ENCODE data around the gene ANKRD42.
"Not testable (repeated sequence)": the region's sequence is repeated elsewhere in the genome, so short reads cannot be mapped to it uniquely, and the experiment has no call there.

Gene ANKRD42

DNA sequence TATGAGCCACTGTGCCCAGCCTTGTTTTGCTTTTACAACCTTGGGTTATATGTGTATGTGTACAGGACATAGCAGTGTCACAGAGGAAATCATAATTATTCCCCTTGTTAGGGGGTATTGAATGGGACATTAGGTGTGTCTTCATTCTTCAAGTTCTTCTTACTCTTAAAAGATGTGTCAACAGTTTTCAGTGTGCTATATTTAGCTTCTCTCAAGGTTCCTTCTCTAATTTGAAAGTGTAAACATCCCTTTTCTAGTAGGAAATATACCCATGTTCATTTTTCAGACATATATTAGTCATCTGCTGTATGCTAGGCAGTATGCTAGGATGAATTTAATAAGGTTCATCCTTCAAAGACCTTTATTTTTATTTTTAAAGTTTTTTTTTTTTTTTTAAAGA is 19.5 kb upstream of the ANKRD42 start:
- DNase-seq: no peak

DNA sequence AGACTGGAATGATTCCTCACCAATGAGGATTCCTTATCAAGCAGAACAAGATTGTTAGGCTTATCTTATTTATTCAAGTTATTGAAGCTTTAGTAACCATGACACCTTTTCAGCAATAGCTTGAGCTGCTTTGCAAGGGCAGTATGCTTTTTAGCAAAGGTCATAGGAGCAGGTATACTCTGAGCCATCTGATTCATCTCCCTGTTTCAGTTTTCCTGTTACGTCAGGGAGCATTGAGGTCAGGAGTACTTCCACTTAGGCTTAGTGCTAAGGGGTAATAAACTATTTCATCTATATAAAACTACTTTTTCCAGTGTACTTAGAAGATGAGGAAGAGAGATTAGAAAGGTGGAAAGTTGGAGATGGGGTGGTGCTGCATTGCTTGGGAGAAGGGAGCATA is 17.7 kb upstream of the ANKRD42 start:
- DNase-seq: no peak

DNA sequence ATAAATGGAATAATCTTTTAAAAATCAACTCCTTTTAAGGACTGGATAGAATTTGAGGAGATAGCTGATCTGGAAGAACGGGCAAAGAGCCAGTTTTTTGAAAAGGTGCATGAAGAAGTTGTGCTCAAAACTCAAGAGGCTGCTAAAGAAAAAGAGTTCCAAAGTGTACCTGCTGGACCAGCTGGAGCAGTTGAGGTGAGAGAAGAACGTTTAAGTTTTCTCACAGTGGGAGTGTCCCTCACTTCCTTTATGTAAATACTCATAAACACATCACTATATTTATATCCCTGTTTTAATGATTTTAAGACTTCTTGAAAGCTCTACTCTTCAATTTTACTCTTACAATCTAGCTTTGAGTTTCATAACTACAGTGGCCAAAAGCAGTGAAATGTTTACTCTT is 11.7 kb upstream of the ANKRD42 start:
- no peak for DNase-seq

DNA sequence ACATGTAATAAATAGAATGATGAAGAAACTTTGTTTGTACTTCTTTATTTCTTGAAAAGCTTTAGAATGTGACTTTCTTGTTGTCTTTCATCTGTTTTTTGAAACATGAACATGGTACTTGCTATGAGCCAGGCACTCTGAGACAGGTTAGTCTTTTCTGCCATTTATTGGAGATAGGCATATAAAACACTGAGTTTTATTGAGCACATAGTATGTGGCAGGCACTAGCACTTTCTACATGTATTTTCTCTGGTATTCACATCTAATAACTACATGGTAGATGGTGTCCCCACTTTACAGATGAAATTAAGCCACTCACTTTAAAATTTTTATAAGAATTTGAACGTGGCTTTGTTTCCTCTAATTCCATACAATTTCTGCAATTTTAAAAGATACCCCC is 7.7 kb upstream of the ANKRD42 start:
- DNase-seq: no peak

DNA sequence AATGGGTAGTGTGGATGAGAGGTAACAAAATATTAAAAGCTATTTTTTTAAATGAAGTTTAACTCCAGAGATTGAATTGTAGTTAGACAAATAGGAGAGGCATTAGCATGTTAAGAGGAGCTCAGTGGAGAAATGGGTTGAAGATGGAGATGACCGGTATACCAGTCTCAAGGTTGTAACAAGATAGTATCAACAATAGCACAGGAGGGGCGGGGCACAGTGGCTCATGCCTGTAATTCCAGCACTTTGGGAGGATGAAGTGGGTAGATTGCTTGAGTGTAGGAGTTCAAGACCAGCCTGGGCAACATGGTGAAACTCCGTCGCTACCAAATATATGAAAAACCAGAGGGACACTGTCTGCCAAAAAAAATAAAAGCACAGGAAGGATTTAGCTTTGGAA is 6.0 kb upstream of the ANKRD42 start:
- no peak for DNase-seq

DNA sequence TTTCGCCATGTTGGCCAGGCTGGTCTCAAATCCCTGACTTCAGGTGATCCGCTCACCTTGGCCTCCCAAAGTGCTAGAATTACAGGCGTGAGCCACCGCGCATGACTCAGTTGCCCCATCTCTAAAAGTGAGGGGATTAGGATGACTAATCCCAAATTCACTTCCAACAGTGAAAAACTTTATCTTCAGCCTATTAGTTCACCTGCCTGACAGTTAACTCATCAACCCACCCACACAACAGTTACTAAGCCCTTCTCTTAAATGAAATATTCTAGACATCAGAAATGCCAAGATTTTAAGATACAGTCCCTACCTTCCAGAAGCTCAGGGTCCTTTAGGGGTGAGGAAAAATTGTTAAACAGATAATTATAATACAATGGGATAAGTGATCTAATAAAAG is 2.0 kb upstream of the ANKRD42 start:
- DNase-seq: no peak

DNA sequence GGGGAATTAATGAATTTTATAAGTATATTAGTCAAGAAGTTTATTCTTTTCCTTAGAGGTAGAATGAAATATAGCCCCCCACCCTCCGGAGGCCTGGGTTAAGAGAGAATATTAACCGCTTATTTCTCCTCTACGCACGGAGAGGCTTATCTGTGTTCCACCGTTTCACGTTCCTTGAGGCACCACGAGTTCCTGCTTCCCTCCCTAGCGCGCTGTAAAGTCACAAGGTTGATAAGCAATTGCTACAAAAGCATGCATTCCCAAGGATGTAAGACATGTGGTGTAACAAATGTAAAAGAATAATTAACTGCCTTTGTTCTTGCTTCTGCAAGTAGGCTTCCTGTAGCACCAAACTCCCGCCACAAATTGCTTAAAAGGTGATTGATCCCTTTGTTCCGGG is 1.5 kb upstream of the ANKRD42 start:
- DNase-seq: no peak

DNA sequence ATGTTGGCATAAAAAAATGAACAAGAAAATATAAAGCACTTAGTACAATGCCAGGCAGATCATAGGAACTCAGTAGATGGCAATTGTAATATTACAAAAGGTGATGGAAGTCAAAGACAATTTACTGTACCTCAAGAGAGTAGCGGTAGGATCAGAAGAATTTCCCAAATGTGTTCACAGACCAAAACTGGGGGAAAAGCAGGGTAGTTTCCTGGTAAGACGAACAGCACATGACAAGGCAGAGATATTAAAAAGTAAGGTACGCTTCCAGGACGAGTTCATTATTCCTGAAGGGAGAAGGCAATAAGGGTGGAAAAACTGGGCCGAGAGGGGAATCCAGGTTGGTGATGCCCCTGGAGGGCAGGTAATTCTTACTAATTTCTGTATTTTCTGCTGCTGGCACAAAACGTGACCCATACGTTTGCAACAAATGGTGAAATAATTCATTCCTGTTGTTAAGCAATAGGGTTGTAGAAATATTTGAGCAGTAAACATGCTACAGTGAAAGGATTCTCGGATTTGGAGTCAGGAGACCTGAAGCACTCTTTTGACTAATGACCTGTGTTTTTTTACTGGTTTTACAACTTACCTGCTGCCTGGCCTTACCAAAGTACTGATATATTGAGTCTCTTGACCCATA is 786 bp upstream of the ANKRD42 start:
- DNase-seq: no peak

DNA sequence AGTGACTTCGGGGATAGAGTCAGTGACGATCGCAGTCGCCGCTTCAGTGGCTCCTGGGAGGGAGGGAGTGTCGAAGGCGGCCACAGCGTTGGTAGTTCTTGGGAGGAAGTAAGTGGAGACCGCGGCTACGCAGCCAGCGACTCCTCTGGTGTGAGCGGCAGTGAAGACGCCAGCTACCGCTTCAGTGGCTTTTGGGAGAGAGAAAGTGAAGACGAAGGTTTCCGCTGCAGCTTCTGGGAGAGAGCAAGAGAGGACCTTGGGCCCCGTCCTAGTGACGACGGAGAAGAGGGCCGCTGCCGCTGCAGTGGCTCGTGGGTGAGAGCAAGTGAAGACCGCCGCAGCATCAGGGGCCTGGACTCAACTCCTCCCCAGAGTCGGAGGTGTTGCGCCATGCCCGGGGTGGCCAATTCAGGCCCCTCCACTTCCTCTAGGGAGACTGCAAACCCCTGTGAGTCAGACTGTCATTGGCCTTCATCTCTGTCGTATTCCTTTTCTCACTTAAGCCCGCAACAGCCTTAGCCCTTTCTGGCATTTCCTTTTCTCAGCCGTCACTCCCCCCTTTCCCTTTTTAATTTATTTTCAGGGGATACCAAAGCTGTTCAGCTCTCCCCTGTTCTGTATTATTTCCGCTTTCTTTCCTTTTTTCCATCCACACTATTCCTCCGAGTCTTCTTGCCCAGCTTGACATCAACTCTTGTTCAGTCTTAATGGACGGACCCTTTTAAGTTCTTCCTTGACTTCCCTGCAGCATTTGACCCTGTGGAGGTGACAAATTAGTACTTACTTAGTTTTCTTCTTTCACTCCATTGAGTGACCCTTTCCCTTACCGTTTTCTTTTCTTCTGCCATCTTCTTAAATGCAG is 1.0 kb downstream of the ANKRD42 start:
- peak; percentile 80 for DNase-seq

DNA sequence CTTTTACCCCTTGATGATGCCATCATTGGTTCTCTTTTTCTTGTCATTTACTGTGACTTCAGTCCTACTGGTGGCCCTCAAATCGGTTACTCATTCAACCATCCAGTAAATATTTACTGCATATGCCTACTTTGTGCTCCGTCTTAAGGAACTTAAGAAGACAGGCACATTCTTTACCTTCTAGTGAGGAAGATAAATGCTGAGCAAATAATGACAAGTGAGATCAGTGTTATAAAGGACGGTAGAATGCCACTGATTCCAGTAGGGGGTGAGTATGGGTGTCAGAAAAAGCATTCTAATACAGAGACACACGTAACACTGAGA is 1.6 kb downstream of the ANKRD42 start:
- no peak for DNase-seq

DNA sequence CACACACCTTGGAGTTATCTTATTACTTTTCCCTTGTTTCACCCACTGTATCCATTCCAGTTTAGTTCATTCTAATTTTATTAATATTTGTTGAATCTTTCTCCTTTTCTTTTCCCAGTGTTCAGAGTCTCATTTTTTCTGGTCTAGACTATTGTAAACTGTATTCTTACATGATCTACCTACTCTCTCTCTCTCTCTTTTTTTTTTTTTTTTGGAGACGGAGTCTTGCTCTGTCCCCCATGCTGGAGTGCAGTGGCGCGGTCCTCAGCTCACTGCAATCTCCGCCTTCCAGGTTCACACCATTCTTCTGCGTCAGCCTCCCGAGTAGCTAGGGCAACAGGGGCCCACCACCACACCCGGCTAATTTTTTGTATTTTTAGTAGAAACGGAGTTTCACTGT is 2.1 kb downstream of the ANKRD42 start:
- DNase-seq: no peak

DNA sequence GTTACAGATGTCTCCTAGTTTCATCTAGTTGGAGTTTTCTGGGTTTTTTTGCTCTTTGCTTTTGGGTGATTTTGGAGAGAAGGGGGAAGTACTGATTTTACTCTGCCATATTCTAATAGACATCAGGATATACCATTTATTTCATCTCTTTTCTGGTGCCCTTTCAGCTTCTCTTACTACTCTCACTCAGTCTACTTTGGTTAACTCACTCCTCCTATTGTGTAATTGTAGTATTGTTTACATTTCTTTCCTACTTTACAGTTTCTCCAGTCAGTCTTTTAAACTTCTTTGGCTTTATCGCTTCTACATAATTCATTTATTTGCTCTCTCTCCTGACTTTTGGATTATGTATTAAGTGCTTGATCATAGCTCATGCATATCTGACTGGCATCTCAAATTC is 6.5 kb downstream of the ANKRD42 start:
- DNase-seq: no peak

DNA sequence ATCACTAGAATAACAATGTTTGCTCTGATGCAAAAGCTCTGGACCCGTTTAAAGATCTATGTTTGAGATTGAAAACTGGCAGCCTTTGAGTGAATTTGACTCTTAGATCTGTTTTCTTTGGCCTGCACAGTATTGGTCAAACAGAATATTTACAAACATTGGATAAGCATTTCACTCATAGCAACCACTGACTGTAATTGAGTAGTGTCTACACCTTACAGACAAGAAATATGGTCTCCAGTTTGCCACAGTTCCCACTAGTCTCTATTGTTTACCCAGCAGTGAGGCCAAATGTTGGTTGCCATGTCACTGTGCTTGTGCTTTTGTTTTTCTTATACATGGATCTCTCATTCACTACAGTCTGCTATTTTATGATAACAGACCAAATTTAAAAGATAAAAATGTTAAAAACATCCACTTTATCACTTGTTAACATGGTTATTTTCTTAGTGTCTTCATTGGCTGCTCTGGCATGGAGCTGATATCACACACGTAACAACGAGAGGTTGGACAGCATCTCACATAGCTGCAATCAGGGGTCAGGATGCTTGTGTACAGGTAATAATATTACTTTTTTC is 12.2 kb downstream of the ANKRD42 start:
- DNase-seq: no peak

DNA sequence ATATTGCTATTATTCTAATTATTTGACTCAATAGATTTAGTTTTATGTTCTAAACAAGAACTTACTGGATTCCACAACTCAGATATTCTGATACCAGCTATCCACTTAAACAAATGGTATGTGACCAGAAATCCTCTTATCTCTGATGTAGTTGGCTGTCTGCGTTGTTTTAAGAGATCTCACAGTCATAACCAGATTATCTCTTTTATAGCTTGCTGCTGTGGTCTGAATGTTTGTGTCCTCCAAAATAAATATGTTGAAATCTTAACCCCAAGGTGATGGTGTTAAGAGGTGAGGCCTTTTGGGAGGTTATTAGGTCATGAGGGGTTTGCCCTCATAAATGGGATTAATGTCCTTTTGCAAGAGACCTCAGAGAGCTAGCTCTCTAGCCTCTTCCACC is 12.7 kb downstream of the ANKRD42 start:
- no peak for DNase-seq

DNA sequence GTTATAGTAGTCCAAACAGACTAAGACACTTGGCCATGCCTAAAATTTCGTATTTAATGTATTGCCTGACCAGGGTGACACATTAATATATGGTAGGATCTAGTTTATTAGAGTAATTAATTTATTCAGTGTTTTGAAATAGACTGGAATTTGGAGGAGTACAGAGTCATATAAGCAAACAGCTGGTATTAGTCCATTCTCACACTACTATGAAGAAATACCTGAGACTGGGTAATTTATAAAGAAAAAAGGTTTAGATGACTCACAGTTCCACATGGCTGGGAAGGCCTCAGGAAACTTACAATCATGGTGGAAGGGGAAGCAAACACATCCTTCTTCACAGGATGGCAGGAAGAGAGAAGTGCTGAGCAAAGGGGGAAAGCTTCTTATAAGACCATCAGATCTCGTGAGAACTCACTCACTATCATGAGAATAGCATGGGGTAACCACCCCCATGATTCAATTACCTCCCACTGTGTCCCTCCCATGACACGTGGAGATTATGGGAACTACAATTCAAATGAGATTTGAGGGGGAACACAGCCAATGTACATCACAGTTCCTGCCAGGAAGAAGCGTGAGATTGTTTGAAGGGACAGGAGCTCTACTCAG is 13.4 kb downstream of the ANKRD42 start:
- DNase-seq: not testable (repeated sequence)

DNA sequence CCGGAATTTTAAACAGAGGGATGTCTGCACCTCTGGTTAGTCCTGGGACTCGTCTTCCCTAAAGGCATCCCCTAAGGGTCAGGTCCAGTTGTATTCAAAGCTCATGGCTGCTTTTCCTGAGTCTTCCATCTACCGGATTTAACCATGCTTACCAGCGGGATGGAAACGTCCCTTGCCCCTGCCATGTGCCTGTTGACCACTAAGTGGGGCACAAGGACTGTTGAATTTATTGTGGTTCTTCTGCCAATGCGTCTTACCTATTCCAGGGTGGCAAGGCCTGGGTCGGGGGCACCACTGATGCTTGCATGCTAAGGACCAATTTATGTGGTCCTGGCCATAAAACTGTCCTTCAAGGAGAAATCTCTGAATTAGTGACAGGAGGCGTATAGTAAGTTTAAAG is 25.6 kb downstream of the ANKRD42 start:
- DNase-seq: no peak

DNA sequence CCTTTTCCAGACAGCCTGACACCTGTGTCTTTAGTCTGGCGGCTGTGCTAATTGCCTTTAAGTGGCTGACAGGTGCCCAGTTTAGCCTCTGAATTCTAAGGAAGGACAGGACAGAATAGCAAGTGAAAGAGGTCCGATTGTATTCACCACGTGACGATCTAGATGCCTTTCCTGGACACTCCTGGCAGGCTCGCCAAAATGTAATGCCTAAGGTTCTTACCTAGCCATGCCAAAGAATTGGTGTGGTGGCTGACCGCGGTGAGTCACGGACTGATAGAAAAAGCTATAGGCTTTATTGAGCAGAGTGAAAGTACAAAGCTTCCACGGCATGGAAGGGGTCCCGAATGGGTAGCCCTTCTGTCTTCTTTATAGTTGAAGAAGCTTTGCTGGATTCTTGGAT is 26.7 kb downstream of the ANKRD42 start:
- DNase-seq: no peak

DNA sequence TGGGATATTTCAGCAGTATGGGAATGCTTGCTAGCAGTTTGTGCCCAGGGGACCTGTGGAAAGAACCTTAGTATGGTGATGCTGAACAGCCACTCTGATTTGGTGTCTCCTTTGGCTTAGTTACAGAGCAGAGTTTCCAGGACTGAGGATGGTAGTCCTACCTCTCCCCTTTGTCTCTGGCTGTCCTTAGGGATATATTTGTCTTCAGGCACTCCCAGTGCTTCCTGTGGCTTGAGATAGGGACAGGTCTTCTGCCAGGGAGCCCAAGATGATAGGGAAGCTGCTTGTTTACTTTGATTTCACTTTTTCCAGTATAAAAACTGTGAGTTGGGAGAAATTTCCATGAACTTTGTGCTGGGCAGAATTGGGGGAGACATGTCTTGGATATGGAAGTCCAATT is 28.2 kb downstream of the ANKRD42 start:
- no peak for DNase-seq

DNA sequence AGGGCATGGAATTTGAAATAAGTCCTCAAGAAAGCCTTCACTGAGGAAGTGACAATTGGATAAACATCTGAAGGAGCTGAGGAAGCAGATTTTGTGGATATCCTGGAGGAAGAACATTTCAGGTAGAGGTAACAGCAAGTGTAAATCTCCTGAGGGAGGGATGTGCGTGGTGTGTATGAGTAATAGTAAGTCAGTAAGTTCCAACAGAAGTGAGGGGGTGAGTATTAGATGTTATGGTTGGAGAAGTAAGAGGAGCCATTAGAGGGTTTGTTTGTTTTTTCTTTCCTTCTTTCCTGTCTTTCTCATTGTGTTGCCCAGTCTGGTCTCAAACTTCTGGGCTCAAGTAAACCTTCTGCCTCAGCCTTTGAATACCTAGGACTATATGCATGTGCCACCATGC is 29.0 kb downstream of the ANKRD42 start:
- no peak for DNase-seq

DNA sequence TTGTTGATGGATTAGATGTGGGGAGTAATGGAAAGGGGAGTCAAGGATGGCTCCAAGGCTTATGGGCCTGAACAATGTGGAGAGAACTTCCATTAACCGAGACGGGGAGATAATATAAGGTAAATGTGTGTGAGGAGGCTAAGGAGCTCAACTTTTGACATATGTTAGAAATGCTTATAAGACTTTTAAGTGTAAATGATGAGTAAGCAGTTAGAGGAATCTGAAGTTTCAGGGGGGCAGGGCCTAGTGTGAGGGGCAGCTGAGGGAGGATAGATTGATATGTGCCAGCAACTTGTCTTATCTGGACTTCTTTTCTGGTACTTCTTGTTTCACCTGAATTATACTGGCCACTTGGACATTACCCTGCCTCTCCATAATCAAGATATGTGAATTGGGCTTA is 29.9 kb downstream of the ANKRD42 start:
- DNase-seq: no peak

DNA sequence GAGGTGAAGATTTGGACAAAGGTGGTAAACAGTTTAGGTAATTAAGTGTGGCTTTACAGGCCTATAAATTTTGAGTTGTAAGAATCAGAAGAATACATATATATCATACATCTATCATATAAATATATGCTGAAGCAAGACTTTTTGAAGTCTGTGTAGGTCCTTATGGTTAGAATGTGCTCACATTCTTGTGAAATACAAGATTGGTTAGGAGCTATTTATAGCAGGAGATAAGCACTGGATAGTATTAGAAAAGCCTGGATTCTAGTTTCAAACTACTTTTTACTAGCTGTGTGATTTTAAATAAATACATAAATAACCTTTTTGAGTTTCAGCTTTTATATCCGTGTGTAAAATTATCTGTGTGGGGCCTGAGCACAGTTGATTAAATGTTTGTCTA is 42.3 kb downstream of the ANKRD42 start:
- no peak for DNase-seq

DNA sequence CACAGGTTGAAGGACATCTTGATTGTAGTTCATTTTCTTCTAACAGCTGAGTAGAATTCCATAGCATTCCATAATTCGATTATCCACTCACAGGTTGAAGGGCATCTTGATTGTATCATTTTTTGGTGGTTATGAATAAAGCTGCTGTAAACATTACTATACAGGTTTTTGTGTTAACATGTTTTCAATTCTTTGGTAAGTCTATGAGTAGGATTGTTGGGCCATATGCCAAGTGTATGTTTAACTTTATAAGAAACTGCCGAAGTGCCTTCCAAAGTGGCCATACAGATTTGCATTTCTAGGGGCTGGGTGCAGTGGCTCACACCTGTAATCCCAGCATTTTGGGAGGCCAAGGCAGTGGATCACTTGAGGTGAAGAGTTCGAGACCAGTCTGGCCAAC is 44.6 kb downstream of the ANKRD42 start:
- DNase-seq: no peak

DNA sequence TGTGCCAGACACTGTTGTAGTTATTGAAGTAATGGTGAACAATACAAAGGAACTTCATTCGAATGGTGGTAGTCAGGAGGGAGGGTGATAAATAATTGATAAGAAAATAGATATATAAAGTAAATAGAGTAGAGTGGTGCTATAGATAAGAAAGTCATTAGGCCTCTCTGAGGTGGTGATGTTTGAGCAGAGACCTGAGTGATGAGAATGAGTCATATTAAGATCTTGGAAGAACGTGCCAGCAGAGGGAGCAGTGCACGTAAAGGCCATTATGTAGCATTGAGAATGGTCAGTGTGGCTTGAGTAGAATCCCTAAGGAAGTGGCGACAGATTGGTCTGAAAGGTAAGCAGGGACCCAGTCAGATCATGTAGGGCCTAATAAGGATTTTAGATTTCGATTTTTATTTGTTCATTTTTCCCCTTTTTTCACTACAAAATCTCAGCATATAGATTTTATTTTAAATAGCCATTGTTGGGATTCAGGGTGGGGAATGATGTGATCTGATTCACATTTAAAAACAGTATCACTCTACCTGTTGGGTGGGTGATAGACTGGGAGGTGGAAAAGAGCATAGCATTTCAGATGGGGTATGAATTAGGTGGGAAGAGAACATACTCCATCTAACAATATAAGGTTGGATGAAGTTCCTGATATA is 47.9 kb downstream of the ANKRD42 start:
- DNase-seq: no peak

DNA sequence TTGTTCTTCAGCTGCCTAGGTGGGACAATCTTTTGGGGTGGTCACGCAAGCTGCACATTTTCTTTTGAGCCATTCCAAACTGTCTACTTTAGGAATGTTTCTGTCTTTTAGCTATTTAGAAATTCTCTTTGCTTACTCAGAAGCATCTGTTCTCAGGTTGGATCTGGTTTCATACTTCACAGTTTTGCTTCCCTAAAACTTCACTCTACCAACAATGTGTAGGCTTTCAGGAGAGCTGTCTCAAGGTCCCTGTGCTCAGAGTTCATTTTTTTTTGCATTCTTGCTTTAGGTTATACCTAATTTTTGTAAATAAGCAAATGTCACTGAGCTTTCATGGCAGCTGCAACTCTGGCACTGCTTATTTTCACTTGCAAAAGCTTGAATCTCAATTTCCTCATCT is 55.9 kb downstream of the ANKRD42 start:
- DNase-seq: no peak

All from activated CD8-positive, alpha-beta memory T cell treated with anti-CD3 and anti-CD28 coated beads for 24 hours (primary cell).